OCI-LY1 (cell line): ENCODE measurements around the gene DIRAS1.

Experiments used
- H2AFZ ChIP-seq: fragments of 200-600 bp; sonication (generic), shearing (Covaris generic); 2 replicates; pipeline ENCODE4 v1.6.0; 2014; ENCODE audit warnings: antibody characterized with exemption, mild to moderate bottlenecking, low read length
- H3F3A ChIP-seq: fragments of 200-600 bp; sonication (generic), shearing (Covaris generic); 2 replicates; pipeline ENCODE4 v1.6.0; 2014; ENCODE audit warnings: mild to moderate bottlenecking, antibody characterized with exemption, low read length, moderate library complexity; ENCODE audit not compliant: insufficient read depth
- H3K27ac ChIP-seq: fragments of 200-600 bp; sonication (generic); 2 replicates; pipeline ENCODE4 v1.5.1; 2014; ENCODE audit warnings: low read length, mixed run types, mild to moderate bottlenecking, low read depth; ENCODE audit not compliant: poor library complexity, severe bottlenecking
- H3K27me3 ChIP-seq: fragments of 200-600 bp; sonication (generic); 2 replicates; pipeline ENCODE4 v1.6.0; 2014; ENCODE audit warnings: antibody characterized with exemption, mild to moderate bottlenecking, low read length, moderate library complexity; ENCODE audit not compliant: insufficient read depth
- H3K36me3 ChIP-seq: fragments of 200-600 bp; sonication (generic); 2 replicates; pipeline ENCODE4 v1.6.1; 2014; ENCODE audit warnings: mild to moderate bottlenecking, antibody characterized with exemption, low read length, moderate library complexity, mixed read lengths; ENCODE audit not compliant: insufficient read depth
- H3K4me1 ChIP-seq: fragments of 200-600 bp; sonication (generic); 2 replicates; pipeline ENCODE4 v1.5.1; 2014; ENCODE audit warnings: mild to moderate bottlenecking, low read length, moderate library complexity; ENCODE audit not compliant: insufficient read depth, severe bottlenecking
- H3K4me2 ChIP-seq: fragments of 200-600 bp; sonication (generic), shearing (Covaris generic); 2 replicates; pipeline ENCODE4 v1.6.1; 2014; ENCODE audit warnings: low read length
- H3K4me3 ChIP-seq: fragments of 200-600 bp; sonication (generic); 2 replicates; pipeline ENCODE4 v1.5.1; 2014; ENCODE audit warnings: low read length, low read depth, mild to moderate bottlenecking, mixed read lengths; ENCODE audit not compliant: poor library complexity, severe bottlenecking
- H3K79me2 ChIP-seq: fragments of 200-600 bp; shearing (Covaris generic); 2 replicates; pipeline ENCODE4 v1.6.1; 2016; ENCODE audit warnings: mixed run types, low read length, mixed read lengths; ENCODE audit not compliant: insufficient read depth
- H3K9ac ChIP-seq: fragments of 200-600 bp; sonication (generic), shearing (Covaris generic); 2 replicates; pipeline ENCODE4 v1.6.1; 2014; ENCODE audit warnings: mild to moderate bottlenecking, low read length, mixed read lengths
- H3K9me2 ChIP-seq: fragments of 200-600 bp; sonication (generic), shearing (Covaris generic); 2 replicates; pipeline ENCODE4 v1.6.1; 2014; ENCODE audit warnings: low read depth, mild to moderate bottlenecking, low read length, mixed read lengths
- H3K9me3 ChIP-seq: fragments of 200-600 bp; shearing (Covaris generic); 2 replicates; pipeline ENCODE4 v1.6.1; 2014; ENCODE audit warnings: low read length, mixed read lengths
- H4K20me1 ChIP-seq: fragments of 200-600 bp; sonication (generic), shearing (Covaris generic); 2 replicates; pipeline ENCODE4 v1.6.0; 2016; ENCODE audit warnings: mild to moderate bottlenecking, low read length; ENCODE audit not compliant: insufficient read depth
- CTCF ChIP-seq: fragments of 200-600 bp; sonication (generic), shearing (Covaris generic); IDR thresholded peaks from 2 replicates; pipeline ENCODE4 v1.5.1; 2017; ENCODE audit warnings: mild to moderate bottlenecking, antibody characterized with exemption, low read length, moderate library complexity, mixed read lengths
- EZH2 ChIP-seq: fragments of 200-600 bp; sonication (generic), shearing (Covaris generic); IDR thresholded peaks from 2 replicates; pipeline ENCODE4 v1.8.0; 2017; ENCODE audit warnings: borderline replicate concordance, mixed run types, mild to moderate bottlenecking, antibody characterized with exemption, low read length, moderate library complexity, mixed read lengths

DIRAS1 gene

GRCh38 chr19:2711172-2711874, 9.8 kb downstream of the DIRAS1 start:
- Histone ChIP-seq H3K79me2 (no peaks in the 10 kb centered on the region), H3K27ac (peak overlapping the region; percentile 57), H3K4me1 (peaks cover 16% of the 10 kb centered on the region), H3K4me3 (no peak overlapping the region), H3K27me3 (peaks cover 7% of the 10 kb centered on the region; the same call in 1 of the 2 replicates), H3K4me2 (peak overlapping the region; percentile 30; the same call in 1 of the 2 replicates), H3F3A (no peaks in the 10 kb centered on the region), H3K9me3 (peaks cover 4% of the 10 kb centered on the region), H4K20me1 (no peaks in the 10 kb centered on the region), H2AFZ (no peak overlapping the region), H3K9me2 (no peaks in the 10 kb centered on the region), H3K9ac (no peak overlapping the region), H3K36me3 (no peaks in the 10 kb centered on the region; the same call in 1 of the 2 replicates)
- TF ChIP-seq EZH2, result no peak
- TF ChIP-seq CTCF, result no peak

DNA sequence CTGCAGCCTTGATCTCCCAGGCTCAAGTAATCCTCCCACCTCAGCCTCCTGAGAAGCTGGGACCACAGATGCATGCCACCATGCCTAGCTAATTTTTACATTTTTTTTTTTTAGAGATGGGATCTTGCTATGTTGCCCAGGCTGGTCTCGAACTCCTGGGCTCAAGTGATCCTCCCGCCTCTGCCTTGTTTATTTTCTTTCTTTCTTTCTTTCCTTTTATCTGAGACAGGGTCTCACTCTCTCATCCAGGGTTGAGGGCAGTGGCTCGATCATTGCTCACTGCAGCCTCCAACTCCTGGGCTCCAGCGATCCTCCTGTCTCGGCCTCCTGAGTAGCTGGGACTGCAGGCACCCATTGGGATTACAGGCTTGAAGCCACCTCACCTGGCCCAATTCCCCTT, 14.9 kb downstream of the DIRAS1 start:
- Histone ChIP-seq H3K79me2 (no peaks in the 10 kb centered on the region), H3K4me1 (peaks cover 12% of the 10 kb centered on the region), H4K20me1 (no peaks in the 10 kb centered on the region), H3F3A (no peaks in the 10 kb centered on the region), H3K9me2 (no peaks in the 10 kb centered on the region), H3K9me3 (no peaks in the 10 kb centered on the region), H3K4me2 (no peak overlapping the region), H3K9ac (no peak overlapping the region), H3K27me3 (no peaks in the 10 kb centered on the region), H3K27ac (no peak overlapping the region), H2AFZ (no peak overlapping the region), H3K36me3 (no peaks in the 10 kb centered on the region), H3K4me3 (no peak overlapping the region)
- TF ChIP-seq CTCF, result no peak
- no peak for TF ChIP-seq EZH2

GRCh38 chr19:2703691-2704216, 17.4 kb downstream of the DIRAS1 start:
- peaks cover 10% of the 10 kb centered on the region for H3K4me1 ChIP-seq
- no peak overlapping the region for H3K27ac ChIP-seq
- H3K27me3 ChIP-seq, result no peaks in the 10 kb centered on the region
- H4K20me1 ChIP-seq, result no peaks in the 10 kb centered on the region
- no peak overlapping the region for H2AFZ ChIP-seq
- no peaks in the 10 kb centered on the region for H3K9me3 ChIP-seq
- no peak overlapping the region for H3K4me3 ChIP-seq
- no peaks in the 10 kb centered on the region for H3K79me2 ChIP-seq
- no peaks in the 10 kb centered on the region for H3K9me2 ChIP-seq
- no peak overlapping the region for H3K9ac ChIP-seq
- TF ChIP-seq CTCF (no peak), EZH2 (no peak)
- H3K4me2 ChIP-seq, result no peak overlapping the region
- 0 out of 2 replicates have a peak, but pooled peaks cover under 1% of the 10 kb centered on the region for H3F3A ChIP-seq
- no peaks in the 10 kb centered on the region for H3K36me3 ChIP-seq
